Smooth muscle cell (in vitro differentiated cells): ENCODE measurements around the gene GDF2. TPM values are rescaled to one million over a fixed set of nuclear protein-coding genes. Genes with fewer than 3 reads are reported as not detected.

Source experiments
- DNase-seq: peaks from one replicate; lab custom pipeline; 2025; ENCODE audit not compliant: unreplicated experiment; lab: John Stamatoyannopoulos, UW
- H2AFZ ChIP-seq: fragments of 200-600 bp; sonication (generic); 2 replicates; pipeline ENCODE4 v1.6.0; 2016; ENCODE audit warnings: antibody characterized with exemption, low read depth, mild to moderate bottlenecking
- H3F3A ChIP-seq: fragments of 200-600 bp; sonication (generic); 2 replicates; pipeline ENCODE4 v1.6.0; 2017; ENCODE audit warnings: antibody characterized with exemption, low read depth
- H3K27ac ChIP-seq: fragments of 200-600 bp; sonication (generic); 2 replicates; pipeline ENCODE4 v1.5.1; 2016; ENCODE audit warnings: low read depth, mild to moderate bottlenecking
- H3K27me3 ChIP-seq: fragments of 200-600 bp; sonication (generic); 2 replicates; pipeline ENCODE4 v1.6.1; 2016; ENCODE audit warnings: low read depth, mild to moderate bottlenecking
- H3K36me3 ChIP-seq: fragments of 200-600 bp; sonication (generic); 2 replicates; pipeline ENCODE4 v1.5.1; 2016; ENCODE audit warnings: low read depth
- H3K4me1 ChIP-seq: fragments of 200-600 bp; sonication (generic); 2 replicates; pipeline ENCODE4 v1.5.1; 2016; ENCODE audit warnings: low read depth
- H3K4me2 ChIP-seq: fragments of 200-600 bp; sonication (generic); 2 replicates; pipeline ENCODE4 v1.6.0; 2016; ENCODE audit warnings: mild to moderate bottlenecking
- H3K4me3 ChIP-seq: fragments of 200-600 bp; sonication (generic); 2 replicates; pipeline ENCODE4 v1.5.1; 2016; ENCODE audit warnings: mild to moderate bottlenecking
- H3K79me2 ChIP-seq: fragments of 200-600 bp; sonication (generic); 2 replicates; pipeline ENCODE4 v1.6.0; 2016; ENCODE audit warnings: low read depth, mild to moderate bottlenecking
- H3K9ac ChIP-seq: fragments of 200-600 bp; sonication (generic); 2 replicates; pipeline ENCODE4 v1.6.0; 2016; ENCODE audit warnings: low read depth
- H3K9me3 ChIP-seq: fragments of 200-600 bp; sonication (generic); replicated peaks from 2 replicates; pipeline ENCODE4 v1.5.1; 2016; ENCODE audit warnings: low read depth
- H4K20me1 ChIP-seq: fragments of 200-600 bp; sonication (generic); 2 replicates; pipeline ENCODE4 v1.6.0; 2016; ENCODE audit warnings: low read depth
- WGBS: methylation state at CpG from one replicate; pipeline ENCODE4 v1.1.7; 2016; ENCODE audit warnings: low lambda C conversion rate; 5-methylcytosine and 5-hydroxymethylcytosine counted together
- polyA plus RNA-seq: library from polyadenylated mRNA; unstranded; fragments of >200 nt; fragmentation: Nextera tagmentation; extraction: Ambion mirVana; gene quantifications from 2 replicates; pipeline ENCODE4 v1.2.1, GENCODE V29; 2016
- total RNA-seq: library from RNA; depleted of rRNA; stranded (reverse); fragments of >200 nt; gene quantifications from 2 replicates; pipeline ENCODE4 v1.2.3, GENCODE V29; 2014
- TF ChIP-seq, protein P1 (sequence below): fragments of 200-600 bp; sonication (generic); IDR thresholded peaks from 2 replicates; pipeline ENCODE4 v1.5.1; 2017; ENCODE audit warnings: borderline replicate concordance, mild to moderate bottlenecking, antibody characterized with exemption; ENCODE audit not compliant: insufficient read depth, poor library complexity, severe bottlenecking

Gene GDF2
- total and polyA plus RNA-seq, 2 experiments from 2014 or later: not detected

DNA sequence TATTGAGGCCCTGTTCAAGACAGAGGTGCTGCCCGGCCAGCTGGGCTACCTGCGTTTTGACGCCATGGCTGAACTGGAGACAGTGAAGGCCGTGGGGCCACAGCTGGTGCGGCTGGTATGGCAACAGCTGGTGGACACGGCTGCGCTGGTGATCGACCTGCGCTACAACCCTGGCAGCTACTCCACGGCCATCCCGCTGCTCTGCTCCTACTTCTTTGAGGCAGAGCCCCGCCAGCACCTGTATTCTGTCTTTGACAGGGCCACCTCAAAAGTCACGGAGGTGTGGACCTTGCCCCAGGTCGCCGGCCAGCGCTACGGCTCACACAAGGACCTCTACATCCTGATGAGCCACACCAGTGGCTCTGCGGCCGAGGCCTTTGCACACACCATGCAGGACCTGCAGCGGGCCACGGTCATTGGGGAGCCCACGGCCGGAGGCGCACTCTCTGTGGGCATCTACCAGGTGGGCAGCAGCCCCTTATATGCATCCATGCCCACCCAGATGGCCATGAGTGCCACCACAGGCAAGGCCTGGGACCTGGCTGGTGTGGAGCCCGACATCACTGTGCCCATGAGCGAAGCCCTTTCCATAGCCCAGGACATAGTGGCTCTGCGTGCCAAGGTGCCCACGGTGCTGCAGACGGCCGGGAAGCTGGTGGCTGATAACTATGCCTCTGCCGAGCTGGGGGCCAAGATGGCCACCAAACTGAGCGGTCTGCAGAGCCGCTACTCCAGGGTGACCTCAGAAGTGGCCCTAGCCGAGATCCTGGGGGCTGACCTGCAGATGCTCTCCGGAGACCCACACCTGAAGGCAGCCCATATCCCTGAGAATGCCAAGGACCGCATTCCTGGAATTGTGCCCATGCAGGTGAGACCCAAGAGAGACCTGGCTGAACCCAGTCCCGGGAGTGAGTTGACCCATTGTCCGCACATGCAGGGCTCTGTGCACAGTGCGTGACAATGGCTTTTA, 28.7 kb downstream of the GDF2 start:
- 93% methylated on average over 38 of the region's 39 CpGs for WGBS
- Histone ChIP-seq H3K27me3 (no peaks in the 10 kb centered on the region), H3K27ac (no peak overlapping the region), H3K9me3 (no peaks in the 10 kb centered on the region), H3K9ac (no peak overlapping the region), H3F3A (no peaks in the 10 kb centered on the region), H3K4me2 (no peak overlapping the region), H3K4me3 (no peak overlapping the region), H2AFZ (no peak overlapping the region), H3K36me3 (no peaks in the 10 kb centered on the region), H3K79me2 (no peaks in the 10 kb centered on the region), H4K20me1 (no peaks in the 10 kb centered on the region), H3K4me1 (no peaks in the 10 kb centered on the region)
- TF ChIP-seq, protein P1, sequence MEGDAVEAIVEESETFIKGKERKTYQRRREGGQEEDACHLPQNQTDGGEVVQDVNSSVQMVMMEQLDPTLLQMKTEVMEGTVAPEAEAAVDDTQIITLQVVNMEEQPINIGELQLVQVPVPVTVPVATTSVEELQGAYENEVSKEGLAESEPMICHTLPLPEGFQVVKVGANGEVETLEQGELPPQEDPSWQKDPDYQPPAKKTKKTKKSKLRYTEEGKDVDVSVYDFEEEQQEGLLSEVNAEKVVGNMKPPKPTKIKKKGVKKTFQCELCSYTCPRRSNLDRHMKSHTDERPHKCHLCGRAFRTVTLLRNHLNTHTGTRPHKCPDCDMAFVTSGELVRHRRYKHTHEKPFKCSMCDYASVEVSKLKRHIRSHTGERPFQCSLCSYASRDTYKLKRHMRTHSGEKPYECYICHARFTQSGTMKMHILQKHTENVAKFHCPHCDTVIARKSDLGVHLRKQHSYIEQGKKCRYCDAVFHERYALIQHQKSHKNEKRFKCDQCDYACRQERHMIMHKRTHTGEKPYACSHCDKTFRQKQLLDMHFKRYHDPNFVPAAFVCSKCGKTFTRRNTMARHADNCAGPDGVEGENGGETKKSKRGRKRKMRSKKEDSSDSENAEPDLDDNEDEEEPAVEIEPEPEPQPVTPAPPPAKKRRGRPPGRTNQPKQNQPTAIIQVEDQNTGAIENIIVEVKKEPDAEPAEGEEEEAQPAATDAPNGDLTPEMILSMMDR: no peak
- no peak for DNase-seq

DNA sequence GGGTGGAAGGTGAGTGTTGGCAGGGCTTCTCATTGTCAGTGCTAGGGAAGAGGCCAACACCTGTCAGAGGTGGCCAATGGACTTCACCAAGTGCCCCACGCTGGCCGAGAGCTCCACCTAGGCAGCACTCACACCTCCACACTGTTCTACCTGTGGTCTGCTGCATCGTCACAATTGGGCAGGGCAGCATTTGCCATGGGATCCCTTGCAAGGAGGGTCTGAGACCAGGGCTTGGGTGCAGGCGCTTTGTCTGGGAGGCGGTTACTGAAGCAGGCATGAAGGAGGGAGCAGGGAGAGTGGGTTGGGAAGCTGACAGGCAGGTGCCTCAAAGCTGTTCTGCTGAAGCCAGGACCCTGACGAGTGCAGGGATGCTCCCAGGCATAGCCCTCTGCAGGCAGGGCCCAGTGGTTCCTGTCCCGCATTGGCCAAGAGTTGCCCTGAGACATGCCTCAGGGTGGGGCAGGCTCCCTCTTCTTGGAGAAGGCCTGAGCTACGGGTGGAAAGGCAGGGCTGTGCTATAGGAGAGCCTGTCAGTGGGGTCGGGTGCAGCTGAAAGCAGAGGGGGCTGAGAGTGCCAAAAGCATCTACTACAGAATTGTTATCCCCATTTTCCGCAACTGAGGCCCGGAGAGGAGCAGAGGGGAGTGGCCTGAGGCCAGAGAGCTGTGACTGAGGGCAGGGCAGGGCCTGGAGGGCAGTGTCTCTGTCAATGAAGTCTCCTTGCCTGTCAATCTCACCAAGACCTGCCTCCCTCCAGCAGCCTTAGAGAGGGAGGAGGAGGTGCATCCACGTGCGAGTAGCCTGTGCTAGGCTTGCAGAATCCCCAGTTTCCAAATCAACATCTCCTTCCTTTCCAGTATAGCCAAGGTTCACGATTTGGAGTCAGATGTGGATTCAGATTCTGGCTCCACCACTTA, 29.9 kb downstream of the GDF2 start:
- no peaks in the 10 kb centered on the region for H4K20me1 ChIP-seq
- H3K4me1 ChIP-seq: no peaks in the 10 kb centered on the region
- no peak overlapping the region for H3K9ac ChIP-seq
- H3K4me3 ChIP-seq: no peak overlapping the region
- DNase-seq: no peak
- no peaks in the 10 kb centered on the region for H3K36me3 ChIP-seq
- no peak overlapping the region for H3K4me2 ChIP-seq
- no peaks in the 10 kb centered on the region for H3K27me3 ChIP-seq
- no peak overlapping the region for H2AFZ ChIP-seq
- H3K9me3 ChIP-seq: no peaks in the 10 kb centered on the region
- TF ChIP-seq, protein P1: no peak
- H3K27ac ChIP-seq: no peak overlapping the region
- H3K79me2 ChIP-seq: no peaks in the 10 kb centered on the region
- 83% methylated on average over 14 of the region's 14 CpGs for WGBS
- no peaks in the 10 kb centered on the region for H3F3A ChIP-seq

DNA sequence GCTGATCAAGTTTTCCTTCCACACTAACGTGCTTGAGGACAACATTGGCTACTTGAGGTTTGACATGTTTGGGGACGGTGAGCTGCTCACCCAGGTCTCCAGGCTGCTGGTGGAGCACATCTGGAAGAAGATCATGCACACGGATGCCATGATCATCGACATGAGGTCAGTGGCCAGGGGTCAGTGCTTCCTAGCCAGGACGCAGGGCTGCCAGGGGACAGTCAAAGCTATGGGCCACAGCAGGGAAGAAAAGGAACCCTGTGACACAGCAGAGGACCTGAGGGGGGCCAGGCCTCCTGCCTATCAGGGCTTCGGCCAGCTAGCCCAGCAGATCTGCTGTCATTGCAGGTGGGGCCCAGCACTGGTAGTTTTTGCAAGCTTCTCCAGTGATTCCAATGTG, 31.1 kb downstream of the GDF2 start:
- Histone ChIP-seq H3K27me3 (no peaks in the 10 kb centered on the region), H2AFZ (no peak overlapping the region), H3K4me1 (no peaks in the 10 kb centered on the region), H3K9me3 (no peaks in the 10 kb centered on the region), H3K4me2 (no peak overlapping the region), H4K20me1 (no peaks in the 10 kb centered on the region), H3K27ac (no peak overlapping the region), H3K79me2 (no peaks in the 10 kb centered on the region), H3F3A (no peaks in the 10 kb centered on the region), H3K4me3 (no peak overlapping the region), H3K9ac (no peak overlapping the region), H3K36me3 (no peaks in the 10 kb centered on the region)
- DNase-seq: no peak
- 90% methylated on average over 6 of the region's 6 CpGs for WGBS
- TF ChIP-seq, protein P1: no peak
